H1 (cell line): Measurements from ENCODE around the gene ENTPD2. TPM values are rescaled to one million over a fixed set of nuclear protein-coding genes. Genes with fewer than 3 reads are reported as not detected.

Source experiments
- CHD7 ChIP-seq: fragments of 300-600 bp; sonication (generic); IDR thresholded peaks from 2 replicates; pipeline ENCODE4 v1.7.1; 2012; ENCODE audit warnings: low read length, moderate library complexity, mild to moderate bottlenecking, inconsistent platforms; ENCODE audit not compliant: insufficient replicate concordance
- KDM1A ChIP-seq: fragments of 200-600, 300-600 bp; sonication (generic); IDR thresholded peaks from 2 replicates; pipeline ENCODE4 v1.7.1; 2016; ENCODE audit warnings: mild to moderate bottlenecking, low read length, borderline replicate concordance
- KDM5A ChIP-seq: fragments of 200-600 bp; IDR thresholded peaks from 2 replicates; pipeline ENCODE4 v1.7.1; 2012; ENCODE audit warnings: mild to moderate bottlenecking, low read length, inconsistent platforms, mixed read lengths
- RXRA ChIP-seq: IDR thresholded peaks from 2 replicates; pipeline ENCODE4 v1.6.1; 2011; ENCODE audit warnings: low read depth, mild to moderate bottlenecking, low read length, moderate library complexity; ENCODE audit not compliant: insufficient read depth
- SAP30 ChIP-seq: fragments of 300-600 bp; sonication (generic); IDR thresholded peaks from 2 replicates; pipeline ENCODE4 v1.7.1; 2012; ENCODE audit warnings: low read length, moderate library complexity, mild to moderate bottlenecking, inconsistent platforms; ENCODE audit not compliant: insufficient read depth, insufficient replicate concordance
- polyA plus RNA-seq, 7 experiments: library from polyadenylated mRNA; depleted of rRNA in 3 of 7; stranded (reverse) in 5 of 7; unstranded in 2 of 7; fragments of >200 nt in 5 of 7; fragments of 200-250 nt in 2 of 7; gene quantifications; 1 replicate in 5 of 7; 2 replicates in 1 of 7; 4 replicates in 1 of 7; pipeline versions ENCODE4 v1.2.1 to v1.2.3, GENCODE V29; 2011 to 2013; ENCODE audit warnings: missing spikeins in 2 of 7, mixed read lengths in 2 of 7
- total RNA-seq: library from RNA; stranded (reverse); fragmentation: NEBNext Ultra II Directional; extraction: Animal tissue kit (Norgen Biotek cat#: 25700); gene quantifications from 2 replicates; pipeline ENCODE4 v1.2.1, GENCODE V29; 2021

ENTPD2 gene
- total and polyA plus RNA-seq, 2 of the 8 experiments (the other 6 are each of a cell fraction or from before 2014, with no cell fraction given) = 0.65 to 3.8 TPM

- TF ChIP-seq CHD7 = no peak
- no peak for TF ChIP-seq SAP30
- no peak for TF ChIP-seq KDM1A
- TF ChIP-seq KDM5A = no peak
- TF ChIP-seq RXRA = no peak
Measured at GRCh38 chr9:137025517-137025966, 28.3 kb downstream of the ENTPD2 start (continued).
